C4-2B (cell line): ENCODE measurements around the gene RAB7B.

Experiments
- ZFX ChIP-seq: fragments of 450-650 bp; IDR thresholded peaks from 2 replicates; pipeline ENCODE4 v1.6.1; 2017
- TF ChIP-seq, protein P1 (sequence below): fragments of 450-650 bp; conservative IDR thresholded peaks from 2 replicates; pipeline ENCODE4 v1.5.1; 2017; ENCODE audit warnings: mild to moderate bottlenecking

DNA sequence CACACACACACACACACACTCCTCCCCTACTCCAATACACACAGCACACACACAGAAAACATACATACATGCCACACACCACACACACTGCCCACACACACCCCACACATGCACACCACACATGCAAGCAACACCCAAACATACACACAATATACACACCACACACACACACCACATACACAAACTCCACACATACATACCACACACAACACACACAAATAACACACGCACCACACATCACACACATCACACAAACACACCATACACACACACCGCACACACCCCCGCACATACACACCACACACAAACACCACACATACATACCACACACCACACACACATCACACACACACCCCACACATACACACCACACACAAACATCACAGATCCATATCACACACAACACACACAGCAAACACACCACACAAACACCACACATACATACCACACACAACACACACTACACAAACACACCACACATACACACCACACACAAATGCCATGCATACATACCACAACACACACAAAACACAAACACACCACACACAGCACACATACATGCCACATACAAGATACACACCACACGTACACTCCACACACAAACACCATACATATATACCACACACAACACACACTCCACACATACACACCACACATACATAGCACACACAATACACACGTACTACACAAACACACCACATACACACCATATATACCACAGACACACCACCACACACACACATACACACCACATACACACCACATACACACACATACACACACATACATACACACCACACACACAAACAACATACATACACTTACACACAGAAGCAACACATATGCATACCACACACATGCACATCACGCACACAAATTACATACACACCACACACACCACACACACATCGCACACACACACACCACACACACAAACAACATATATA is 932 bp upstream of the RAB7B start:
- TF ChIP-seq, protein P1, sequence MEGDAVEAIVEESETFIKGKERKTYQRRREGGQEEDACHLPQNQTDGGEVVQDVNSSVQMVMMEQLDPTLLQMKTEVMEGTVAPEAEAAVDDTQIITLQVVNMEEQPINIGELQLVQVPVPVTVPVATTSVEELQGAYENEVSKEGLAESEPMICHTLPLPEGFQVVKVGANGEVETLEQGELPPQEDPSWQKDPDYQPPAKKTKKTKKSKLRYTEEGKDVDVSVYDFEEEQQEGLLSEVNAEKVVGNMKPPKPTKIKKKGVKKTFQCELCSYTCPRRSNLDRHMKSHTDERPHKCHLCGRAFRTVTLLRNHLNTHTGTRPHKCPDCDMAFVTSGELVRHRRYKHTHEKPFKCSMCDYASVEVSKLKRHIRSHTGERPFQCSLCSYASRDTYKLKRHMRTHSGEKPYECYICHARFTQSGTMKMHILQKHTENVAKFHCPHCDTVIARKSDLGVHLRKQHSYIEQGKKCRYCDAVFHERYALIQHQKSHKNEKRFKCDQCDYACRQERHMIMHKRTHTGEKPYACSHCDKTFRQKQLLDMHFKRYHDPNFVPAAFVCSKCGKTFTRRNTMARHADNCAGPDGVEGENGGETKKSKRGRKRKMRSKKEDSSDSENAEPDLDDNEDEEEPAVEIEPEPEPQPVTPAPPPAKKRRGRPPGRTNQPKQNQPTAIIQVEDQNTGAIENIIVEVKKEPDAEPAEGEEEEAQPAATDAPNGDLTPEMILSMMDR = no peak
- TF ChIP-seq ZFX = no peak
